Mammary epithelial cell (primary cell): ENCODE data around the gene SLC12A5.

ENCODE experiments used
- CTCF ChIP-seq, 2 donors: IDR thresholded peaks in 1 of 2; conservative IDR thresholded peaks in 1 of 2; 2 replicates each; pipeline ENCODE4 v1.5.1; 2011 to 2012; ENCODE audit warnings: inconsistent platforms in 2 of 2, low read length in 2 of 2, mild to moderate bottlenecking in 2 of 2, control low read depth in 1 of 2, low read depth in 1 of 2; ENCODE audit not compliant: insufficient read depth in 1 of 2; ENCODE audit errors: extremely low read depth in 1 of 2
- EZH2 ChIP-seq: IDR thresholded peaks from 2 replicates; pipeline ENCODE4 v1.6.1; 2012; ENCODE audit warnings: low read length, inconsistent platforms, borderline replicate concordance

DNA sequence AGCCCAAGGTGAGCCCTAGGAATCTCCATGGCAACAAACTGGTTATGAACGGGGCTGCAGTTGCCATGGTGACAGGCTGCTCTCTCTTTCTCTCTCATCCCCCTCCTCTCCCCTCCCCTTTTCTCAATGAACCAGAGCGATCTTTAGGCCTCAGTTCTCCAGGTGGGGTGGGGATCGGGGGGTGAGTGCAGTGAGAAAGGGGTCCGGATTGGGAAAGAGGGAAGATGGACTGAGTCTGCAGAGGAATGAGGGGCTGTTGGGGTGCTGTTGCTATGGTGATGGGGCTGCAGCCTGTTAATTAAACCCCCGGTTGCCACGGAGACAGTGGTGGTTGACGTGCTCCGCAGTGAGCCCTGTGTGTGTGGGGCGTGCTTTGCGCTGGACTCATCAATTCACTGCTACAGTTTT, 3.6 kb upstream of the SLC12A5 start:
- no peak for TF ChIP-seq EZH2
- no peak for TF ChIP-seq CTCF (conservative IDR thresholded peaks at IDR 0.05 in 1 of 2, IDR thresholded peaks at IDR 0.05 in 1 of 2; ENCODE audit: extremely low read depth in 1 of 2, insufficient read depth in 1 of 2, low read depth in 1 of 2, low read length in 2 of 2)
